Measurements from ENCODE around the gene HOXC12.
A peak's percentile ranks its signal among the peaks of the same experiment; 100 is the strongest.

Gene HOXC12

DNA sequence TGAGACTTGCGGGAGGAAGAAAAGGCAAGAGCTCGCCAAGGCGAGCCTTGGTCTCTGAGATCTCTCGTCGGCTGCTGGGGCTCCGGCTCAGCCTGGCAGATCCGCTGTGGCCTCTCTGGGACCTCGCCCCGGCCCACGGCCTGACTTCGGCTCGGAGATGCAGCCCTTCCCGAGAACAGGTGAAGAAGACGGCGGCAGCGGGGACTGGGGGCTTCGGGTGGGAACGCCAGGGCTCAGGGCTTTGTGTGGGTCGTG is 39.2 kb downstream of the HOXC12 start:
- no peak overlapping the region for H3K4me3 ChIP-seq (ENCODE audit: low read depth, low read length)
- H3K9me3 ChIP-seq (ENCODE audit: control insufficient read depth, insufficient read depth, low read depth, low read length) = no peaks in the 10 kb centered on the region
- no peak overlapping the region; the same call in 1 of the 2 replicates for H3K27ac ChIP-seq (ENCODE audit: extremely low read depth, low read depth, low read length)
- no peaks in the 10 kb centered on the region for H3K36me3 ChIP-seq (ENCODE audit: control insufficient read depth in 2 of 2, insufficient read depth in 1 of 2, low read length in 2 of 2)
- CTCF ChIA-PET = interaction anchor here (1.7 kb wide), 1 partner anchor 9 kb away, joined by 10 read pairs; the partner anchor contains the start of gene HOXC10
- POLR2A ChIA-PET = interaction anchor here (0.6 kb wide), 1 partner anchor 24 kb away, joined by 5 read pairs; no protein-coding TSS in a partner anchor
- TF ChIP-seq ZFP3 (tag by site-specific recombination; IDR thresholded peaks at IDR 0.05; ENCODE audit: low read depth) (no peak), ZNF302 (tag by site-specific recombination; IDR thresholded peaks at IDR 0.05; ENCODE audit: low read depth) (no peak), ZNF626 (tag by site-specific recombination; IDR thresholded peaks at IDR 0.05) (no peak), ZNF324 (tag by site-specific recombination; IDR thresholded peaks at IDR 0.05) (no peak), ZNF585B (tag by site-specific recombination; IDR thresholded peaks at IDR 0.05) (no peak), ZNF777 (tag by site-specific recombination; IDR thresholded peaks at IDR 0.05; ENCODE audit: borderline replicate concordance) (no peak), SP2 (tag by site-specific recombination; IDR thresholded peaks at IDR 0.05) (no peak), ZNF366 (tag by site-specific recombination; conservative IDR thresholded peaks at IDR 0.05) (no peak), IKZF3 (tag by site-specific recombination; IDR thresholded peaks at IDR 0.05) (no peak), SALL2 (tag by site-specific recombination; IDR thresholded peaks at IDR 0.05; ENCODE audit: borderline replicate concordance) (no peak), ZBTB1 (tag by site-specific recombination; IDR thresholded peaks at IDR 0.05) (no peak), ZNF10 (tag by site-specific recombination; IDR thresholded peaks at IDR 0.05) (no peak), ZNF843 (tag by site-specific recombination; IDR thresholded peaks at IDR 0.05) (no peak), ZSCAN16 (tag by site-specific recombination; IDR thresholded peaks at IDR 0.05) (no peak), ZFP37 (tag by site-specific recombination; IDR thresholded peaks at IDR 0.05) (no peak)
- TF ChIP-seq, protein P1, sequence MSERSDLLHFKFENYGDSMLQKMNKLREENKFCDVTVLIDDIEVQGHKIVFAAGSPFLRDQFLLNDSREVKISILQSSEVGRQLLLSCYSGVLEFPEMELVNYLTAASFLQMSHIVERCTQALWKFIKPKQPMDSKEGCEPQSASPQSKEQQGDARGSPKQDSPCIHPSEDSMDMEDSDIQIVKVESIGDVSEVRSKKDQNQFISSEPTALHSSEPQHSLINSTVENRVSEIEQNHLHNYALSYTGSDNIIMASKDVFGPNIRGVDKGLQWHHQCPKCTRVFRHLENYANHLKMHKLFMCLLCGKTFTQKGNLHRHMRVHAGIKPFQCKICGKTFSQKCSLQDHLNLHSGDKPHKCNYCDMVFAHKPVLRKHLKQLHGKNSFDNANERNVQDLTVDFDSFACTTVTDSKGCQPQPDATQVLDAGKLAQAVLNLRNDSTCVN (tag by site-specific recombination; optimal IDR thresholded peaks at IDR 0.05) = no peak
- TF ChIP-seq, protein P2, sequence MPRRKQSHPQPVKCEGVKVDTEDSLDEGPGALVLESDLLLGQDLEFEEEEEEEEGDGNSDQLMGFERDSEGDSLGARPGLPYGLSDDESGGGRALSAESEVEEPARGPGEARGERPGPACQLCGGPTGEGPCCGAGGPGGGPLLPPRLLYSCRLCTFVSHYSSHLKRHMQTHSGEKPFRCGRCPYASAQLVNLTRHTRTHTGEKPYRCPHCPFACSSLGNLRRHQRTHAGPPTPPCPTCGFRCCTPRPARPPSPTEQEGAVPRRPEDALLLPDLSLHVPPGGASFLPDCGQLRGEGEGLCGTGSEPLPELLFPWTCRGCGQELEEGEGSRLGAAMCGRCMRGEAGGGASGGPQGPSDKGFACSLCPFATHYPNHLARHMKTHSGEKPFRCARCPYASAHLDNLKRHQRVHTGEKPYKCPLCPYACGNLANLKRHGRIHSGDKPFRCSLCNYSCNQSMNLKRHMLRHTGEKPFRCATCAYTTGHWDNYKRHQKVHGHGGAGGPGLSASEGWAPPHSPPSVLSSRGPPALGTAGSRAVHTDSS (tag by site-specific recombination; IDR thresholded peaks at IDR 0.05) = no peak
- TF ChIP-seq, protein P3, sequence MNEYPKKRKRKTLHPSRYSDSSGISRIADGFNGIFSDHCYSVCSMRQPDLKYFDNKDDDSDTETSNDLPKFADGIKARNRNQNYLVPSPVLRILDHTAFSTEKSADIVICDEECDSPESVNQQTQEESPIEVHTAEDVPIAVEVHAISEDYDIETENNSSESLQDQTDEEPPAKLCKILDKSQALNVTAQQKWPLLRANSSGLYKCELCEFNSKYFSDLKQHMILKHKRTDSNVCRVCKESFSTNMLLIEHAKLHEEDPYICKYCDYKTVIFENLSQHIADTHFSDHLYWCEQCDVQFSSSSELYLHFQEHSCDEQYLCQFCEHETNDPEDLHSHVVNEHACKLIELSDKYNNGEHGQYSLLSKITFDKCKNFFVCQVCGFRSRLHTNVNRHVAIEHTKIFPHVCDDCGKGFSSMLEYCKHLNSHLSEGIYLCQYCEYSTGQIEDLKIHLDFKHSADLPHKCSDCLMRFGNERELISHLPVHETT (tag by site-specific recombination; IDR thresholded peaks at IDR 0.05) = no peak
- TF ChIP-seq, protein P4, sequence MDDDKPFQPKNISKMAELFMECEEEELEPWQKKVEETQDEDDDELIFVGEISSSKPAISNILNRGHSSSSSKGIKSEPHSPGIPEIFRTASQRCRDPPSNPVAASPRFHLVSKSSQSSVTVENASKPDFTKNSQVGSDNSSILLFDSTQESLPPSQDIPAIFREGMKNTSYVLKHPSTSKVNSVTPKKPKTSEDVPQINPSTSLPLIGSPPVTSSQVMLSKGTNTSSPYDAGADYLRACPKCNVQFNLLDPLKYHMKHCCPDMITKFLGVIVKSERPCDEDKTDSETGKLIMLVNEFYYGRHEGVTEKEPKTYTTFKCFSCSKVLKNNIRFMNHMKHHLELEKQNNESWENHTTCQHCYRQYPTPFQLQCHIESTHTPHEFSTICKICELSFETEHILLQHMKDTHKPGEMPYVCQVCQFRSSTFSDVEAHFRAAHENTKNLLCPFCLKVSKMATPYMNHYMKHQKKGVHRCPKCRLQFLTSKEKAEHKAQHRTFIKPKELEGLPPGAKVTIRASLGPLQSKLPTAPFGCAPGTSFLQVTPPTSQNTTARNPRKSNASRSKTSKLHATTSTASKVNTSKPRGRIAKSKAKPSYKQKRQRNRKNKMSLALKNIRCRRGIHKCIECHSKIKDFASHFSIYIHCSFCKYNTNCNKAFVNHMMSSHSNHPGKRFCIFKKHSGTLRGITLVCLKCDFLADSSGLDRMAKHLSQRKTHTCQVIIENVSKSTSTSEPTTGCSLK (tag by site-specific recombination; IDR thresholded peaks at IDR 0.05) = no peak
- peaks cover 43% of the 10 kb centered on the region for H3K4me1 ChIP-seq (ENCODE audit: control insufficient read depth, insufficient read depth, low read length)

DNA sequence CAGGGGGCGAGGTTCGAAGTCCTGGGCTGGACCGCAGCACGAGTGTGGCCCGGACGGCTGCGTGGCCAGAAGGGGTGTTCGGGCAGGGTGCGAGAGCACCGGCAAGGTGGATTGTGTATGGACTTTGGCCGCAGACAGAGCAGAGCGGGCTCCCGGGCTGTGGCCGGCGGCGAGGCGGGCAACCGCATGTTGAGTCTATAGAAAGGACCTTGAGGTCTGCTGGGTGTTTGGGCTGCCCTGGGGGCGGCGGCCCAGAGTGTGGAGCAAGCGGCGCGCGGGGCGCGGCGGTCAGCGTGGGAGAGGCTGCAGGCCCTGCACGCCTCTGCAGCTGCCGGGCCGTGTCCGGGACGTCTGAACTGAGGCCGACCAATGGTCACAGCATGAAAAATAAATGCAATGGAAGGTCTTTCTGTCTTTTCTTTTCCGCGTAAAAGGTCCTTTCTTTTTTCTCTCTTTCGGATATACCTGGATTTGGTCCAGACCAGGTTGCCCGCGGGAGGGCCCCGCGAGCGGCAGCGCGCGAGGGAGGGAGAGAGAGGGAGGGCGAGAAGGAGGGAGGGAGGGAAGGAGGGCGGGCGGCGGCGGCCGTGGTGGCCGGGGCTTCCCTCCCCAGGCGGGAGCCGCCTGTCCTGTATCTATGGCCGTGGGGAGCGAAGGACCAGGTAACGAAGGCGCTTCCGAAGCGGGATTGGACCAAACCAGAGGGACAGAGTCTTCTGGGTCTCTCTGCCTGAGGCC is 39.7 kb downstream of the HOXC12 start:
- Histone ChIP-seq H3K4me1 (ENCODE audit: control insufficient read depth, insufficient read depth, low read length) (peaks cover 44% of the 10 kb centered on the region), H3K9me3 (ENCODE audit: control insufficient read depth, insufficient read depth, low read depth, low read length) (no peaks in the 10 kb centered on the region), H3K4me3 (ENCODE audit: low read depth, low read length) (peak overlapping the region; percentile 61), H3K27ac (ENCODE audit: extremely low read depth, low read depth, low read length) (peak overlapping the region; percentile 98), H3K36me3 (ENCODE audit: control insufficient read depth in 2 of 2, insufficient read depth in 1 of 2, low read length in 2 of 2) (no peaks in the 10 kb centered on the region)
- CTCF ChIA-PET = interaction anchor here (0.9 to 1.0 kb wide), 3 partner anchors 218 to 374 kb away, joined by 4 to 5 read pairs (median 4); no protein-coding TSS in a partner anchor
- POLR2A ChIA-PET = interaction anchor here (0.6 to 2.2 kb wide), 12 partner anchors 9 to 237 kb away, joined by 3 to 14 read pairs (median 4); partner anchors contain the start of genes HOXC10 and HOXC13
- TF ChIP-seq ZNF324 (tag by site-specific recombination; IDR thresholded peaks at IDR 0.05) (no peak), ZNF140 (tag by site-specific recombination; IDR thresholded peaks at IDR 0.05) (no peak), KLF1 (tag by site-specific recombination; IDR thresholded peaks at IDR 0.05) (0 out of 2 replicates have a peak, but pooled peaks have one; percentile 32), ZNF239 (tag by site-specific recombination; IDR thresholded peaks at IDR 0.05) (no peak), ZNF777 (tag by site-specific recombination; IDR thresholded peaks at IDR 0.05; ENCODE audit: borderline replicate concordance) (no peak)
- TF ChIP-seq, protein P5, sequence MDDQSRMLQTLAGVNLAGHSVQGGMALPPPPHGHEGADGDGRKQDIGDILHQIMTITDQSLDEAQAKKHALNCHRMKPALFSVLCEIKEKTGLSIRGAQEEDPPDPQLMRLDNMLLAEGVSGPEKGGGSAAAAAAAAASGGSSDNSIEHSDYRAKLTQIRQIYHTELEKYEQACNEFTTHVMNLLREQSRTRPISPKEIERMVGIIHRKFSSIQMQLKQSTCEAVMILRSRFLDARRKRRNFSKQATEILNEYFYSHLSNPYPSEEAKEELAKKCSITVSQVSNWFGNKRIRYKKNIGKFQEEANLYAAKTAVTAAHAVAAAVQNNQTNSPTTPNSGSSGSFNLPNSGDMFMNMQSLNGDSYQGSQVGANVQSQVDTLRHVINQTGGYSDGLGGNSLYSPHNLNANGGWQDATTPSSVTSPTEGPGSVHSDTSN (CRISPR knock-in tag; IDR thresholded peaks at IDR 0.05) = no peak
- TF ChIP-seq, protein P6, sequence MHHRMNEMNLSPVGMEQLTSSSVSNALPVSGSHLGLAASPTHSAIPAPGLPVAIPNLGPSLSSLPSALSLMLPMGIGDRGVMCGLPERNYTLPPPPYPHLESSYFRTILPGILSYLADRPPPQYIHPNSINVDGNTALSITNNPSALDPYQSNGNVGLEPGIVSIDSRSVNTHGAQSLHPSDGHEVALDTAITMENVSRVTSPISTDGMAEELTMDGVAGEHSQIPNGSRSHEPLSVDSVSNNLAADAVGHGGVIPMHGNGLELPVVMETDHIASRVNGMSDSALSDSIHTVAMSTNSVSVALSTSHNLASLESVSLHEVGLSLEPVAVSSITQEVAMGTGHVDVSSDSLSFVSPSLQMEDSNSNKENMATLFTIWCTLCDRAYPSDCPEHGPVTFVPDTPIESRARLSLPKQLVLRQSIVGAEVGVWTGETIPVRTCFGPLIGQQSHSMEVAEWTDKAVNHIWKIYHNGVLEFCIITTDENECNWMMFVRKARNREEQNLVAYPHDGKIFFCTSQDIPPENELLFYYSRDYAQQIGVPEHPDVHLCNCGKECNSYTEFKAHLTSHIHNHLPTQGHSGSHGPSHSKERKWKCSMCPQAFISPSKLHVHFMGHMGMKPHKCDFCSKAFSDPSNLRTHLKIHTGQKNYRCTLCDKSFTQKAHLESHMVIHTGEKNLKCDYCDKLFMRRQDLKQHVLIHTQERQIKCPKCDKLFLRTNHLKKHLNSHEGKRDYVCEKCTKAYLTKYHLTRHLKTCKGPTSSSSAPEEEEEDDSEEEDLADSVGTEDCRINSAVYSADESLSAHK (tag by site-specific recombination; IDR thresholded peaks at IDR 0.05) = no peak

All from HEK293 (cell line).